Tracheal epithelial cell (primary cell): ENCODE measurements around the gene RP2. TPM values are rescaled to one million over a fixed set of nuclear protein-coding genes. Genes with fewer than 3 reads are reported as not detected.

ENCODE experiments used
- total RNA-seq: library from RNA; depleted of rRNA; stranded (reverse); fragments of >200 nt; gene quantifications from 2 replicates; pipeline ENCODE4 v1.2.1, GENCODE V29; 2014

Gene RP2
- 14.9 and 17.6 TPM in 2 replicates for total RNA-seq

DNA sequence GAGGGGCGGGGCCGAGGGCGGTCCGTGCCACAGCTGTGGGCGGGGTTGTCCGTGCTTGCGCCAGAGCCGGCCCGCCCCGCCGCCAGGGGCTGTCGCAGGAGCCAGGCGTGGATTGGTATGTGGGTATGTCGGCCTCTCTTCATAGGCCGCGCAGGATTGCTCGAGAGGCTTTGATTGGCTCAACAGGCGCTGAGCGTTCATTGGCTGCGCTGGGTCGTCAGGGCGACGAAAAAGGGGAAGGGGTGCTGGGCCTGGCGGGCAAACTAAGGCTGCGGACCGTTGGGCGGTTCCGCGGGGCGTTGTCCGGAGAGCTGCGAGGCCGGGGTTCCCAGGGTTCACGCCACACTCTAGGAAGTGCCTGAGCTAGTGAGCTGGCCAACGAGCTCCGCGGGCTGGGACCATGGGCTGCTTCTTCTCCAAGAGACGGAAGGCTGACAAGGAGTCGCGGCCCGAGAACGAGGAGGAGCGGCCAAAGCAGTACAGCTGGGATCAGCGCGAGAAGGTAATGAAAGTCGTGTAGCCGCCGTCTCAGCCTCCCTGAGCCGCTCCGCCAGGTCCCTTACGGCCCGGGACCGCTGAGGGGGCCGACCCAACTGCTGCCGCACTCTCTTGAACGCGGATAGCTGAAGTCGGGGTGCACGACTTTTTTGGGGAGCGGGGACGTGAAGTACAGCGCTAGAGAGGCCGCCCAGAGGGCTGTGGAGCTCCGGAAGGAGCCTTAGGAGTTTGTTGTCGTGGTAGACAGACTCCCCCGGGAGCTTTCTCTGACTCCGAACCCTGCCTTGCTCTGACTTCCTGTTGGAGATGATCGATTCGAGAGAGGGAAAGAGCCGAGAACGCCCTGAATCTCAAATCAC lies at the start of gene RP2:
TSS of gene RP2 (plus strand) at position 343 of the 857 bp plus-strand sequence. CDS start at position 401, 58 bp downstream.

DNA sequence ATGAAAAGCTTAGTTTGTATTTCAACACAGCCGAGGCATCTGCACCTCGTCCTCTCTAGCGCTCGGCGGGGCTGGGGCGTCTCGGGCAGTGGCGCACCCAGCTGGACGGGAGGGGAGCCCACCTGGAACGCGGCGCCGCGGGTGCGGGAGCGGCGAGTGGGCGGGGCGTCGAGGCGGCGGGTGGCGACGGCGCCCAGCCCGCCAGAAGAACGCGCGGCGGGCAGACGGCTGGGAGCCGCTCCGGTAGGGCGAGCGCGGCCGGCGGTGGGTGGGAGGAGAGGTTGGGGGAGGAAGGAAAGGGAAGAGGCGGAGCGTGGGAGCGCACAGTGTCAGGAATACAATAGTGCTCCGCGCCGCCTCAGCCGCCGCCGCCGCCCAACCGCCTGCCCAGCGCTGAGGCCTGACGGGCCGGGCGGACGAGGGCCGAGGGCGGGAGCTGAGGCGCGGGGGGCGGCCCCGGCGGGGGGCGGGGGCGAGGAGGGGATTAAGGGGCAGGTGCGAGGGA lies 75.3 kb downstream of the RP2 start, which contains the start of gene JADE3:
TSS of gene JADE3 (plus strand) at position 324 of the 505 bp plus-strand sequence. CDS start 72,474 bp downstream, outside the sequence.

Other genes with a start within 250 kb of the RP2 start
- 10.9 and 24.6 TPM in 2 replicates for gene SLC9A7, start 77.9 kb upstream of the RP2 start, total RNA-seq
- 6.7 and 6.8 TPM in 2 replicates for gene JADE3, start 75.4 kb downstream of the RP2 start, total RNA-seq
- 0.24 and 0.43 TPM in 2 replicates for gene RGN, start 241.4 kb downstream of the RP2 start, total RNA-seq